ENCODE results near the gene SARS2.

DNA sequence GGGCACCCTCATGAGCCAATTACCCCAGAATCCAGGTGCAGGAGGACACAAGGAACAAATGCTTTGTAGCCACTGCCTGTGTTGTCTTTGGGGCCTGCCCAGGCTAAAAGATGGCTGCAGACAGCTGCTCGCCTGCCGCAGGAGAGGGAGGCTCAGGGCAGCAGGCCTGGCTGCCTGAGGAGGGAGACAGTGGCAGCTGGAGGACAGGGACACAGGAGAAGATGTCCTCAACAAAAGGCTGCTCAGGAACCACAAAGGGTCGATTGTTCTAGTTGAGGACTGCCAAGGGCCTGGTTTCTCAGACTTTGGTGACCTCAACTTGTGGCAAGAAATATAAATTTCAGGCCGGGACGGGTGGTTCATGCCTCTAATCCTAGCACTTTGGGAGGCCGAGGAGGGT, 38.8 kb downstream of the SARS2 start:
- TF ChIP-seq ZNF274 (IDR thresholded peaks at IDR 0.05; ENCODE audit: low read depth, low read length) (no peak), YY1 (IDR thresholded peaks at IDR 0.05; ENCODE audit: insufficient read depth, insufficient read length) (no peak), SUZ12 (IDR thresholded peaks at IDR 0.05; ENCODE audit: extremely low read depth, insufficient read depth, insufficient read length) (no peak)
